Spleen (tissue), 11 donors: ENCODE data around the gene RAPGEF6. TPM values are rescaled to one million over a fixed set of nuclear protein-coding genes. Genes with fewer than 3 reads are reported as not detected.

ENCODE experiments used
- DNase-seq: peaks from one replicate; pipeline ENCODE4 v3.0.0-alpha.2; 2020
- H3K27ac ChIP-seq, 8 donors: fragments of 200-600 bp; sonication (generic) in 7 of 8; 1 replicate in 4 of 8; 2 replicates in 4 of 8; pipeline versions ENCODE4 v1.5.0 to v1.8.0; 2016 to 2021; ENCODE audit warnings: inconsistent platforms in 4 of 8, mild to moderate bottlenecking in 4 of 8, moderate library complexity in 1 of 8
- H3K27me3 ChIP-seq, 7 donors: fragments of 200-600 bp; sonication (generic) in 6 of 7; replicated peaks in 1 of 7; 1 replicate in 4 of 7; 2 replicates in 3 of 7; pipeline versions ENCODE4 v1.5.0 to v1.8.0; 2016 to 2021; ENCODE audit warnings: inconsistent platforms in 3 of 7, mild to moderate bottlenecking in 1 of 7
- H3K36me3 ChIP-seq, 6 donors: fragments of 200-600 bp; sonication (generic) in 5 of 6; 1 replicate in 4 of 6; 2 replicates in 2 of 6; pipeline versions ENCODE4 v1.5.0 to v1.8.0; 2016 to 2021; ENCODE audit warnings: inconsistent platforms in 2 of 6
- H3K4me1 ChIP-seq, 6 donors: fragments of 200-600 bp; sonication (generic) in 5 of 6; 1 replicate in 3 of 6; 2 replicates in 3 of 6; pipeline versions ENCODE4 v1.5.0 to v1.8.0; 2016 to 2021; ENCODE audit warnings: inconsistent platforms in 3 of 6
- H3K4me3 ChIP-seq, 8 donors: fragments of 200-600 bp; sonication (generic) in 7 of 8; 1 replicate in 4 of 8; 2 replicates in 4 of 8; pipeline versions ENCODE4 v1.5.0 to v1.8.0; 2016 to 2021; ENCODE audit warnings: inconsistent platforms in 4 of 8, mild to moderate bottlenecking in 4 of 8, moderate library complexity in 2 of 8
- H3K9me3 ChIP-seq, 8 donors: fragments of 200-600 bp; sonication (generic) in 7 of 8; 1 replicate in 4 of 8; 2 replicates in 4 of 8; pipeline versions ENCODE4 v1.5.0 to v1.8.0; 2016 to 2021; ENCODE audit warnings: inconsistent platforms in 4 of 8
- CTCF ChIP-seq, 11 experiments: fragments of 200-600 bp in 7 of 11; fragments of 450-650 bp in 4 of 11; sonication (generic) in 4 of 11; IDR thresholded peaks in 8 of 11; conservative IDR thresholded peaks in 3 of 11; 1 replicate in 7 of 11; 2 replicates in 4 of 11; pipeline versions ENCODE4 v1.4.0 to v1.8.0; 2016 to 2021; ENCODE audit warnings: antibody characterized with exemption in 11 of 11, inconsistent platforms in 4 of 11, mild to moderate bottlenecking in 1 of 11
- POLR2A ChIP-seq, 3 donors: fragments of 450-650 bp; IDR thresholded peaks; one replicate each; pipeline ENCODE4 v1.5.1; 2017; ENCODE audit warnings: antibody characterized with exemption in 3 of 3, mild to moderate bottlenecking in 1 of 3
- POLR2AphosphoS5 ChIP-seq, 3 donors: sonication (generic); formaldehyde crosslinking; IDR thresholded peaks; one replicate each; pipeline ENCODE4 v1.5.1; 2017; ENCODE audit warnings: antibody characterized with exemption in 3 of 3
- WGBS, 5 donors: extraction: QIAGEN DNeasy Blood & Tissue Kit in 3 of 5; methylation state at CpG; one replicate each; pipeline versions ENCODE4 v1.1.5 to v1.1.7; 2013 to 2018; 5-methylcytosine and 5-hydroxymethylcytosine counted together
- intact Hi-C: fragments of 100-400 bp; cut with DNase I; formaldehyde crosslinking; loops from one replicate; pipeline ENCODE4 v1.15.0; 2023; ENCODE audit warnings: low total_unique reads
- polyA plus RNA-seq, 3 donors: library from polyadenylated mRNA; stranded (reverse); fragments of 200-250 nt; gene quantifications; one replicate each; pipeline ENCODE4 v1.2.1, GENCODE V29; 2013
- total RNA-seq, 7 donors: library from RNA; depleted of rRNA in 3 of 7; stranded (reverse); fragments of >200 nt in 3 of 7; fragmentation: NEBNext Ultra II Directional in 4 of 7; extraction: Animal tissue kit (Norgen Biotek cat#: 25700) in 4 of 7; gene quantifications; one replicate each; pipeline versions ENCODE4 v1.1.0 to v1.2.1, GENCODE V29; 2016 to 2021
- donor health status: healthy with polysubstance abuse.
- donor health status: DM: no; HTN: no; CAD: no; lungs with moderate emphysema.
- donor health status: DM: no; HTN: no; CAD: no.
- donor health status: Bipolar disorder and iron deficiency.
- donor health status: healthy.
- donor health status: DM: no; HTN: no; CAD: no.
- donor health status: DM: yes; HTN: yes; CAD: no.

Gene RAPGEF6
- total and polyA plus RNA-seq, 10 donors = 3.8 to 56.4 (median 43.2) TPM

GRCh38 chr5:131461742-131462141 lies 173.3 kb downstream of the RAPGEF6 start:
- TF ChIP-seq POLR2A (IDR thresholded peaks at IDR 0.05) = no peak
- no peak for TF ChIP-seq CTCF (IDR thresholded peaks at IDR 0.05 in 8 of 11, conservative IDR thresholded peaks at IDR 0.05 in 3 of 11)
- no peak for TF ChIP-seq POLR2AphosphoS5 (IDR thresholded peaks at IDR 0.05)
- Histone ChIP-seq H3K27me3 (no peaks in the 10 kb centered on the region), H3K4me3 (no peak overlapping the region), H3K4me1 (peaks cover 0 to 31% (median 0%) of the 10 kb centered on the region in 6 donors), H3K36me3 (peaks cover 0 to 87% (median 17%) of the 10 kb centered on the region in 6 donors), H3K9me3 (no peaks in the 10 kb centered on the region), H3K27ac (no peak overlapping the region)
- DNase-seq = no peak
- 63 to 69% (median 67%) methylated on average over 5 of the region's 5 CpGs for WGBS, 5 donors
- intact Hi-C loops = no loop called here

GRCh38 chr5:131460867-131461572 lies 174.0 kb downstream of the RAPGEF6 start:
- no peak for TF ChIP-seq POLR2A (IDR thresholded peaks at IDR 0.05)
- no peak for TF ChIP-seq CTCF (IDR thresholded peaks at IDR 0.05 in 8 of 11, conservative IDR thresholded peaks at IDR 0.05 in 3 of 11)

DNA sequence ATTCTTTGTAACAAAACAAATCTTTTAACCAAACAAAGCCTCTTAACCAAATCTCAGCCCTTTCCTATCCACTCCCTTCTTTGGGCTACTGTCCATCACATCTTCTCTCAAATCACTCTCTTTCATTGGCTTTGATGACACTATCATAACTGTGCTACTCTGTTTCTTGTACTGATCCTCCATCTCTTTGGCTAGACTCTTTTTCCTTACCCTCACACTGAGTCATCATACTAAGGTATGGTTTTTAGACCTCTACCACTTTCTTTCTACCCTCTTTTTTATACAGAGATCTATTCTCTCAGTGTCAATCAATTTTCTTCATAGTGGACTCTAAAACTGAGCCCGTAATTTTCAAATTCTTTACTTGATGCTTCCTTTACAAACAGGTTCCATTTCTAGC lies 174.9 kb downstream of the RAPGEF6 start:
- WGBS, 5 donors = 96 to 98% (median 98%) methylated on average over 1 of the region's 1 CpG

More at GRCh38 chr5:131460867-131461572, 174.0 kb downstream of the RAPGEF6 start:
- H3K27ac ChIP-seq = no peak overlapping the region
- 87 to 94% (median 88%) methylated on average over 3 of the region's 3 CpGs for WGBS, 5 donors
- peaks cover 0 to 31% (median 0%) of the 10 kb centered on the region in 6 donors for H3K4me1 ChIP-seq
- intact Hi-C loops = no loop called here
- no peaks in the 10 kb centered on the region for H3K27me3 ChIP-seq
- DNase-seq = no peak
- H3K4me3 ChIP-seq = no peak overlapping the region
- peaks cover 0 to 87% (median 15%) of the 10 kb centered on the region in 6 donors for H3K36me3 ChIP-seq
- no peaks in the 10 kb centered on the region for H3K9me3 ChIP-seq

More for the DNA sequence above, 174.9 kb downstream of the RAPGEF6 start:
- intact Hi-C loops = no loop called here
- H3K9me3 ChIP-seq = no peaks in the 10 kb centered on the region
- no peak overlapping the region for H3K27ac ChIP-seq
- H3K27me3 ChIP-seq = no peaks in the 10 kb centered on the region
- DNase-seq = no peak
- no peak for TF ChIP-seq POLR2AphosphoS5 (IDR thresholded peaks at IDR 0.05)
- TF ChIP-seq POLR2A (IDR thresholded peaks at IDR 0.05) = no peak
- TF ChIP-seq CTCF (IDR thresholded peaks at IDR 0.05 in 8 of 11, conservative IDR thresholded peaks at IDR 0.05 in 3 of 11) = no peak
- H3K4me1 ChIP-seq = peaks cover 0 to 31% (median 0%) of the 10 kb centered on the region in 6 donors
- H3K4me3 ChIP-seq = no peak overlapping the region
- H3K36me3 ChIP-seq = peaks cover 0 to 87% (median 23%) of the 10 kb centered on the region in 6 donors
